ENCODE results near the gene RNF213.
"Not testable (repeated sequence)": the region's sequence is repeated elsewhere in the genome, so short reads cannot be mapped to it uniquely, and the experiment has no call there.

RNF213 gene

GRCh38 chr17:80291691-80292487 is 31.2 kb downstream of the RNF213 start:
- in situ Hi-C loops (cut with MboI; ENCODE audit: low sequenced_read_pairs): no loop called here

DNA sequence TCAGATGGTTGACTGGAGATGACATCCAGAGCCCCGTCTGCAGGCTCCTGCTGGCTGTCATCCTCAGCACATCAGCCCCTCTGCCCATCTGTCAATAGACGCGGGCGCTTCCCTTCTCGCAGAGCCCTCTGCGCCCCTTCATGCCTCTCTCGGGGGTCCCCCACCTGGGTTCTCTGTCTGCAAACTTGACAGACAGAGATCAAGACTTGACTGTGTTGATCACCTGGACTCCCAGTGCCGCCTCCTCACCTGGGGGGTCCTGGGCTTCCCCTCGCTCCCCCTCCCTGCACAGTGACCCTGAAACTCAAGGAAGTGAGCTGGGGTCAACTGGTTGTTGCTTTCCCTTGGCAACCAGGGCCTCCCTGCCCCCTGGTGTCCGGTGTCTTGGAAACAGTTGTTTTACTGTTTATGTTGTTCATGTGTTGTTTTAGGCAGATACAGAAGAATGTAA is 31.9 kb downstream of the RNF213 start:
- in situ Hi-C loops (cut with MboI; ENCODE audit: low sequenced_read_pairs): no loop called here

DNA sequence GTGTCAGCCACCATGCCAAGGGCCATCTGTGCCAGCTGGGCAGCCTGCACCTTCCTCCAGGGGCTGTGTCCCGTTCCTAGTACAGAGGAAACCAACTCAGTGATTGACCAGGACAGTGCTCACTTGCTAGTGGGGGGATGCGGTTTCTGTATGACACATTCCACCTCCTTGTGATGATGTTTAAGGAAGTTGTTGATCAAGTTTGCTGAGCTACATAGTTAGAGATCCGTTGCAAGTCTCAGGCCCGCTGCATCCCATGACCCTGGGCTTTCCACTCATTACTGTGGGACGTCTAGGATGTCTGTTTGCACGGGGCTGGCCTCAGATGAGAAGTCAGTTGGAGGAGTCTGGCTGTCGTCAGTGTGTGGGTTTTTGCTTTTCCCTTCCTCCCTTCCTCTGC is 33.6 kb downstream of the RNF213 start:
- in situ Hi-C loops (cut with MboI; ENCODE audit: low sequenced_read_pairs): no loop called here

- in situ Hi-C loops (cut with MboI; ENCODE audit: low sequenced_read_pairs): no loop called here
Observed at GRCh38 chr17:80294653-80295052, 34.0 kb downstream of the RNF213 start.

- in situ Hi-C loops (cut with MboI; ENCODE audit: low sequenced_read_pairs): no loop called here
Observed at GRCh38 chr17:80295146-80295545, 34.5 kb downstream of the RNF213 start.

GRCh38 chr17:80295559-80295958 is 34.9 kb downstream of the RNF213 start:
- in situ Hi-C loops (cut with MboI; ENCODE audit: low sequenced_read_pairs): no loop called here

- in situ Hi-C loops (cut with MboI; ENCODE audit: low sequenced_read_pairs): no loop called here
Observed at GRCh38 chr17:80296221-80296620, 35.6 kb downstream of the RNF213 start.

GRCh38 chr17:80297996-80298560 is 37.4 kb downstream of the RNF213 start:
- in situ Hi-C loops (cut with MboI; ENCODE audit: low sequenced_read_pairs): no loop called here

DNA sequence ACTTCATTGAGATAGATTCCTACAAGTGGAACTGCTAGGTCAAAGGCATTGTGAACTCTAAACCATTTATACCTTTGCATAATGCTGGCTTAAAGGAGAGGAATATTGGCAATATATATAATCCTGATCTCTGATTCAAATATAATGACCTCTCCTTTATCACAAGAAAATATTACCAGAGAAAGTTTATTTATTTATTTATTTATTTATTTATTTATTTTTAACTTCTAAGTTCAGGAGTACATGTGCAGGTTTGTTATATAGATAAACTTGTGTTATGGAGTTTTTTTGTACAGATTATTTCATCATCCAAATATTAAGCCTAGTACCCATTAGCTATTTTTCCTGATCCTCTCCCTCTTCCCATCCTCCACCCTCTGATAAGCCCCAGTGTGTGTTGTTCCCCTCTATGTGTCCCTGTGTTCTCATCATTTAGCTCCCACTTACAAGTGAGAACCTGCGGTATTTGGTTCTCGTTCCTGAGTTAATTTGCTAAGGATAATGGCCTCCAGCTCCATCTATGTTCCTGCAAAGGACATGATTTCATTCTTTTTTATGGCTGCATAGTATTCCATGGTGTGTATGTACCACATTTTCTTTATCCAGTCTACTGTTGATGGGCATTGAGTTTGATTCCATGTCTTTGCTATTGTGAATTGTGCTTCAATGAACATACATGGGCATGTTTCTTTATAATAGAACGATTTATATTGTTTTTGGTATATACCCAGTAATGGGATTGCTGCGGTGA is 38.9 kb downstream of the RNF213 start:
- in situ Hi-C loops (cut with MboI; ENCODE audit: low sequenced_read_pairs): not testable (repeated sequence)

GRCh38 chr17:80300756-80301155 is 40.1 kb downstream of the RNF213 start:
- in situ Hi-C loops (cut with MboI; ENCODE audit: low sequenced_read_pairs): not testable (repeated sequence)

- in situ Hi-C loops (cut with MboI; ENCODE audit: low sequenced_read_pairs): no loop called here
Observed at GRCh38 chr17:80303824-80304223, 43.2 kb downstream of the RNF213 start.

DNA sequence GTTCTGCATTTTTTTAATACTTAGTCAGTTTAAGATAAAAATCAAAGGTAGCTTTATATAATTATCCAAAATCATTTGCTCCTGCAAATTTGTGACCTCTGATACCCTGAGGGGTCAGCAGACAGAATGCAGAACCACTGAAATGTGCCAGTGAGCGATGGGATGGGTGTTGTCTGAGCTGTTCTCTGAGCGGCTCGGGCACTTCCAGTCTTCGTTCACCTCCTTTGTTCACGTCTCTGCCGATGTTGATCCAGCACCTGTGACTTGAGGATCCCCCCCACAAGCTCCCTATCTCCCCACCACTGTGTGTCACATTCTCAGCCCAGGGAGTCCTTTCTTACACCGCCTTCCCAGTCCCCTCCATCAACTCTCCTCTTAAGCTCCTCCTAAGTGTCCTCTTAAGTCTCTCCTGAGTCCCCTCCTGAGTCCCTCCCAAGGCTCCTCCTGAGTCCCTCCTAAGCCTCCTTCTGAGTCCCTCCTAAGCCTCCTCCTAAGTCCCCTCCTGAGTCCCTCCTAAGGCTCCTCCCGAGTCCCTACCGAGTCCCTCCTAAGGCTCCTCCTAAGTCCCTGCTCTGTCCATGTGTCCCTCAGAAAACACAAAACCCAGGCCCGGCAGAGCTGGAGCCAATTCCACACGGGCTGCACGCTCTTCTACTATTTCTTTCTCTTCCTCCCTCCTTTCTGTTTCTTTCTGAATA is 47.5 kb downstream of the RNF213 start:
- in situ Hi-C loops (cut with MboI; ENCODE audit: low sequenced_read_pairs): no loop called here

DNA sequence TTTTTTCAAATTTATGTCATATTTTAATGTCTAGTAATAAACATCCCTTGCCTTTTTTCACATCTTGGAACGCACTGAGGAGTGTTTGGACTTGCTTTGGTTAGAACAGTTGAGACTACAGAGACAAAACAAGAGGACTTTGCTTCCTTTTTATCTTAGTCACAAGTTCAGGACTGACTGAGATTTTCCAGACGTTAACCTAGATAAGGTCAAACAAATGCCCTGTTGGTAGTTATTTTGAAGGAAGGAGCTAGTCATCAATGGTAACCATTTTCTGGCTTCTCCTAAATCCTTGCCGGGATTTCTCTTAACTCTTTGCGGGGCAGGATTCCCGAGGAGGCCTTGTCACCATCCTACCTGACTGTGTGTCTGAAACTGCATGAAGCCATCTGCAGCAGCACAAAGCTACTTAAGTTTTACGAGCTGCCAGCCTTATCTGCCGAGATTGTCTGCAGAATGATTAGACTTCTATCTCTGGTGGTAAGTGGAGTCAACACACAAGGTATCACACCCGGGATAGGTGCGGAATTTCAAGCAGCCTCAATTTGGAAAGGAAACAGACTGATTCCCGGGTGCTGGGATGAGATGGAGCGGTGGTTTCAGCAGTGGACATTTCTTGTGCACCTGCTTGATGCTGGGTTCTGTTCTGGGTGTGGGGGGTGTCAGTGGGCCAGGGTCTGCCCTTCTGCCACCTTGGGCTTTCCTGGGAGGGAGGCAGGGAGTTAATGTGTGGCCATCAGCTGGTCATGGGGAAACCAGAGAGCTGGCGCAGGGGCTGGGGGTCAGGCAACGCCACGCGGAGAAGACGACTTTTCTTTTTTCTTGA is 48.3 kb downstream of the RNF213 start:
- in situ Hi-C loops (cut with MboI; ENCODE audit: low sequenced_read_pairs): no loop called here

- in situ Hi-C loops (cut with MboI; ENCODE audit: low sequenced_read_pairs): no loop called here
Observed at GRCh38 chr17:80311216-80311827, 50.7 kb downstream of the RNF213 start.

- in situ Hi-C loops (cut with MboI; ENCODE audit: low sequenced_read_pairs): no loop called here
Observed at GRCh38 chr17:80312621-80313135, 52.0 kb downstream of the RNF213 start.

DNA sequence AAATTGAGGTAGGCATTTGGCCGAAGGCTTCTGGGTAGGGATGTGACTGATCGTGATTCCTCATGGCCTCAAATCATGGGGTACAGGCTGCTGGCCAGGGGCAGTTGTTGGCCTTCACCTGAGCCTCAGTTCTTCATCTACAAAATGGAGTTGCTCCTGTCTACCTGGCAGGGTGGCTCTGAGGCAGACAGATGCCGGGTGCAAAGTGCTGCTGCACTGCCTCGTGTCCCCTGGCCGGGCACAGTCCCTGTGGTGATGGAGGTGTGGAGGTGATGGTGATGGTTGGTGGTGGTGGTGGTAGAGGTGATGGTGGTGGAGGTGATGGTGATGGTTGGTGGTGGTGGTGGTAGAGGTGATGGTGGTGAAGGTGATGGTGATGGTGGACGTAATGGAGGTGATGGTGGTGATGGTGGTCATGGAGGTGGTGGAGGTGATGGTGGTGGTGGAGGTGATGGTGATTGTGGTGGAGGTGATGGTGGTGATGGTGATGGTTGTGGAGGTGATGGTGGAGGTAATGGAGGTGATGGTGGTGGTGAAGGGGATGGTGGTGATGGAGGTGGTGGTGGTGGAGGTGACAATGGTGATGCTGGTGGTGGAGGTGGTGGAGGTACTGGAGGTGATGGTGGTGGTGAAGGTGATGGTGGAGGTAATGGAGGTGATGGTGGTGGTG is 52.6 kb downstream of the RNF213 start:
- in situ Hi-C loops (cut with MboI; ENCODE audit: low sequenced_read_pairs): no loop called here

- in situ Hi-C loops (cut with MboI; ENCODE audit: low sequenced_read_pairs): not testable (repeated sequence)
Observed at GRCh38 chr17:80313946-80314345, 53.3 kb downstream of the RNF213 start.

DNA sequence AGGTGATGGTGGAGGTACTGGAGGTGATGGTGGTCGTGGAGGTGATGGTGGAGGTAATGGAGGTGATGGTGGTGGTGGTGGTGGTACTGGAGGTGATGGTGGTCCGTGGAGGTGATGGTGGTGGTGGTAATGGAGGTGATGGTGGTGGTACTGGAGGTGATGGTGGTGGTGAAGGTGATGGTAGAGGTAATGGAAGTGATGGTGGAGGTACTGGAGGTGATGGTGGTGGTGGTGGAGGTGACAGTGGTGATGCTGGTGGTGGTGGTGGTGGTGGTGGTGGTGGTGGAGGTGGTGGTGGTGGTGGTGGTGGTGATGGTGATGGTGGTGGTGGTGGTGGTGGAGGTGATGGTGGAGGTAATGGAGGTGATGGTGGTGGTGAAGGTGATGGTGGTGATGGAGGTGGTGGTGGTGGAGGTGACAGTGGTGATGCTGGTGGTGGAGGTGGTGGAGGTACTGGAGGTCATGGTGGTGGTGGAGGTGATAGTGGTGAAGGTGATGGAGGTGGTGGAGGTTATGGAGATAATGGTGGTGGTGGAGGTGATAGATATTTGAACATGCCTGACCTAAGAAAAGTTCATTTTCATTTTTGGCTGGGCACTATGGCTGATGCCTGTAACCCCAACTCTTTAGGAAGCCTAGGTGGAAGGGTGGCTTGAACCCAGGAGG is 55.0 kb downstream of the RNF213 start:
- in situ Hi-C loops (cut with MboI; ENCODE audit: low sequenced_read_pairs): no loop called here

DNA sequence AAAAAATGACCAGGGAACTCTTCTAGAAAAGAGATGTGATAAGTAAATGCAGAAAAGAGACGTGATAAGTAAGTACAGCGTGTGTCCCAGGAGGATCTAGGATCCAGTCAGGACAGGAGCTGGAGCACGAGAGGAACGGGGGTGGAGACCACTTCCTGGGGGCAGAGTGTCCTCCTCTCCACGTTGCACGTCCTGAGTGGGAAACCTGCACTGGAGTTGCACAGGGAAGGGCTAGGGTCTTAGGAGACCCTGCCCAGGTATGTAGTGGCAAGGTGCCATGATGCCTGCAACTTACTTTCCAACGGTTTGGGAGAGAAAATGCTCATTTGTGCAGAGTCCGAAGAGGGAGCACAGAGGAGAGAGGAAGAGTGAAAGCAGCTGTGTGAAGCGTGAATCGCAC is 55.8 kb downstream of the RNF213 start:
- in situ Hi-C loops (cut with MboI; ENCODE audit: low sequenced_read_pairs): no loop called here
